Measurements from ENCODE around the gene ATP5F1B.

GRCh38 chr12:56644654-56645053, 1.1 kb downstream of the ATP5F1B start:
- TF ChIP-seq EP300 (IDR thresholded peaks at IDR 0.05) (no peak), CTCF (IDR thresholded peaks at IDR 0.05) (no peak)

Data from tibial nerve (tissue), 4 donors.